ENCODE results near the gene ZNF414.

GRCh38 chr19:8505680-8506401 lies 8.1 kb downstream of the ZNF414 start:
- TF ChIP-seq CTCF (IDR thresholded peaks at IDR 0.05), result peak; percentile 60 to 90 (median 80)
- TF ChIP-seq POLR2A (IDR thresholded peaks at IDR 0.05), result peak in 1 of 2 donors; percentile 14
